Measurements from ENCODE around the gene SHCBP1L. TPM values are rescaled to one million over a fixed set of nuclear protein-coding genes. Genes with fewer than 3 reads are reported as not detected.

SHCBP1L gene
- total RNA-seq, 1 experiment from 2014 or later, result not detected

DNA sequence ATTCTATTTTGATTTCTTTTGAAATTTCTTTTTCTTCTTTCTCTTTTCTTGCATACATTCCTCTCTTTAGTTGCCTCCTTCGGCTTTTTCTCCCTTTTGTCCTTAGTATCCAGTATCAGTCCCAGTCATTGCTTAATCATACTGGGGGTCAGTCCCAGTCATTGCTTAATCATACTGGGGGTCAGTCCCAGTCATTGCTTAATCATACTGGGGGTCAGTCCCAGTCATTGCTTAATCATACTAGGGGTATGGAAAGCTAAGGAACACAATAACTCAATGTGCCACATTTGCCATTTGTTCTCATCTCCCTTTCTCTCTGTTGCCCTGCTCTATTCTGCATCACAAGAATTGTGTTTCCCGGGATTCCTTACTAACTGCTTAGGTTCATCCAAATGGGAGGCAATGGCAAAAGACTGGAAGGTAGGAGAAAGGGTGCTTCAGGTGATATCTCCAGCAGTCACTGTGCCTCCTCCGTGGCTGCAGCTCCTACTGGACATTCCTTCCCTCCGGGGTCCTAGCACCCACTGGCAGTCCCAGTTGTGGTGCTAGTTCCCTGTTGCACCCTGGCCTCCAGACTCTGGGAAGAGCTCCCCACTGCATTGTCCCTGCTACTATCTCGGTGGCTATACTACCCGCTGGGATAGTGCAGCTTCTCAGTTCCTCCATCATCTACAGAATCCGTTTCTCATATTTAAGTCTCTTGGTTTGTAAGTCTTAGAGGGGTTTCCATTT, 37.6 kb upstream of the SHCBP1L start:
- H3K9me3 Mint-ChIP-seq, result no peaks in the 10 kb centered on the region
- H3K4me3 Mint-ChIP-seq, result no peak overlapping the region
- Histone ChIP-seq H4K5ac (ENCODE audit: insufficient read length, low read depth, low read length) (no peak overlapping the region), H3K4ac (ENCODE audit: low read depth, low read length) (no peak overlapping the region), H2BK15ac (ENCODE audit: low read depth, low read length) (no peak overlapping the region), H4K8ac (replicated peaks; ENCODE audit: insufficient read length, low read depth, low read length) (no peak overlapping the region), H3K4me1 (ENCODE audit: insufficient read depth, low read length) (no peaks in the 10 kb centered on the region), H3K23ac (ENCODE audit: insufficient read length, low read depth, low read length) (no peak overlapping the region), H3K23me2 (ENCODE audit: insufficient read length, low read depth, low read length, poor library complexity, severe bottlenecking) (no peaks in the 10 kb centered on the region), H2BK20ac (ENCODE audit: low read depth, low read length, poor library complexity, severe bottlenecking) (no peak overlapping the region), H3K27me3 (ENCODE audit: insufficient read depth, low read length) (no peaks in the 10 kb centered on the region), H3K18ac (ENCODE audit: insufficient read length, low read depth, low read length) (no peak overlapping the region), H3K9me3 (ENCODE audit: control insufficient read depth, low read depth, low read length) (no peaks in the 10 kb centered on the region), H3K56ac (ENCODE audit: insufficient read length, low read depth, low read length) (no peak overlapping the region), H3K79me1 (ENCODE audit: insufficient read depth, low read depth, low read length, poor library complexity, severe bottlenecking) (no peaks in the 10 kb centered on the region), H2AFZ (ENCODE audit: low read length) (no peak overlapping the region), H3K14ac (ENCODE audit: insufficient read depth, low read length) (no peak overlapping the region), H3K27ac (ENCODE audit: insufficient read length, low read depth, low read length) (no peak overlapping the region), H3K4me2 (ENCODE audit: insufficient read depth, insufficient read length, low read length) (no peak overlapping the region), H2BK12ac (ENCODE audit: insufficient read length, low read depth, low read length) (no peak overlapping the region), H2AK5ac (ENCODE audit: insufficient read length, low read length) (no peak overlapping the region), H2BK120ac (ENCODE audit: low read depth, low read length, poor library complexity, severe bottlenecking) (no peak overlapping the region), H2BK5ac (ENCODE audit: insufficient read length, low read length) (no peak overlapping the region), H3K9ac (ENCODE audit: extremely low read depth, insufficient read length, low read length) (no peak overlapping the region), H4K20me1 (ENCODE audit: control insufficient read depth, insufficient read depth, insufficient read length) (no peaks in the 10 kb centered on the region), H4K91ac (ENCODE audit: insufficient read length, low read depth, low read length) (no peak overlapping the region), H3T11ph (ENCODE audit: low read length) (no peak overlapping the region), H3K79me2 (ENCODE audit: insufficient read depth, low read length) (no peaks in the 10 kb centered on the region)
- H3K27me3 Mint-ChIP-seq (ENCODE audit: low read depth), result no peaks in the 10 kb centered on the region
- peak overlapping the region in 1 of 3 experiments; percentile 32; a peak in 1 of 7 replicates for H3K27ac Mint-ChIP-seq
- WGBS (ENCODE audit: extremely low coverage, insufficient read length, low lambda C conversion rate), result no CpG with 5 or more reads among the region's 7 CpGs
- H3K4me1 Mint-ChIP-seq, result peaks cover 0 to 10% of the 10 kb centered on the region in 2 experiments; a peak in 2 of 4 replicates
- no peak for DNase-seq
- TF ChIP-seq, protein P1, sequence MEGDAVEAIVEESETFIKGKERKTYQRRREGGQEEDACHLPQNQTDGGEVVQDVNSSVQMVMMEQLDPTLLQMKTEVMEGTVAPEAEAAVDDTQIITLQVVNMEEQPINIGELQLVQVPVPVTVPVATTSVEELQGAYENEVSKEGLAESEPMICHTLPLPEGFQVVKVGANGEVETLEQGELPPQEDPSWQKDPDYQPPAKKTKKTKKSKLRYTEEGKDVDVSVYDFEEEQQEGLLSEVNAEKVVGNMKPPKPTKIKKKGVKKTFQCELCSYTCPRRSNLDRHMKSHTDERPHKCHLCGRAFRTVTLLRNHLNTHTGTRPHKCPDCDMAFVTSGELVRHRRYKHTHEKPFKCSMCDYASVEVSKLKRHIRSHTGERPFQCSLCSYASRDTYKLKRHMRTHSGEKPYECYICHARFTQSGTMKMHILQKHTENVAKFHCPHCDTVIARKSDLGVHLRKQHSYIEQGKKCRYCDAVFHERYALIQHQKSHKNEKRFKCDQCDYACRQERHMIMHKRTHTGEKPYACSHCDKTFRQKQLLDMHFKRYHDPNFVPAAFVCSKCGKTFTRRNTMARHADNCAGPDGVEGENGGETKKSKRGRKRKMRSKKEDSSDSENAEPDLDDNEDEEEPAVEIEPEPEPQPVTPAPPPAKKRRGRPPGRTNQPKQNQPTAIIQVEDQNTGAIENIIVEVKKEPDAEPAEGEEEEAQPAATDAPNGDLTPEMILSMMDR (conservative IDR thresholded peaks at IDR 0.05), result no peak
- H3K36me3 Mint-ChIP-seq (ENCODE audit: insufficient read depth in 1 of 3, low read depth in 3 of 3), result no peaks in the 10 kb centered on the region
